ENCODE data around the gene CNN2. TPM values are rescaled to one million over a fixed set of nuclear protein-coding genes. Genes with fewer than 3 reads are reported as not detected.

CNN2 gene
- polyA plus RNA-seq, 1 donor from 2014 or later: 42.8 TPM

GRCh38 chr19:988510-988909 is 37.9 kb upstream of the CNN2 start:
- Histone ChIP-seq H3F3A (ENCODE audit: insufficient read depth, low read length, poor library complexity, severe bottlenecking) (no peaks in the 10 kb centered on the region), H3K27ac (ENCODE audit: low read length) (no peak overlapping the region)

GRCh38 chr19:989381-990081 is 36.9 kb upstream of the CNN2 start:
- no peak overlapping the region for H3K9ac ChIP-seq (ENCODE audit: low read length)
- H3K36me3 ChIP-seq (ENCODE audit: insufficient read depth, low read length): no peaks in the 10 kb centered on the region
- H3F3A ChIP-seq (ENCODE audit: insufficient read depth, low read length, poor library complexity, severe bottlenecking): no peaks in the 10 kb centered on the region
- TF ChIP-seq EZH2 (IDR thresholded peaks at IDR 0.05; ENCODE audit: borderline replicate concordance, insufficient read depth, low read length, poor library complexity, severe bottlenecking): no peak
- no peak for TF ChIP-seq SMC3 (conservative IDR thresholded peaks at IDR 0.05; ENCODE audit: poor library complexity)
- no peak for TF ChIP-seq TAF1 (IDR thresholded peaks at IDR 0.05; ENCODE audit: low read depth)
- H3K4me3 ChIP-seq (ENCODE audit: low read length): no peak overlapping the region
- no peaks in the 10 kb centered on the region for H3K9me2 ChIP-seq (ENCODE audit: insufficient read depth, low read length)
- H3K27me3 ChIP-seq (ENCODE audit: insufficient read depth, low read depth, low read length): no peaks in the 10 kb centered on the region
- H4K20me1 ChIP-seq (ENCODE audit: insufficient read depth): no peaks in the 10 kb centered on the region
- H2AFZ ChIP-seq (ENCODE audit: low read depth, low read length): no peak overlapping the region
- no peaks in the 10 kb centered on the region for H3K79me2 ChIP-seq (replicated peaks; ENCODE audit: insufficient read depth, low read length)
- H3K9me3 ChIP-seq (ENCODE audit: low read length): no peaks in the 10 kb centered on the region
- H3K4me2 ChIP-seq (ENCODE audit: low read length): no peak overlapping the region
- no peak overlapping the region for H3K27ac ChIP-seq (ENCODE audit: low read length)

More at GRCh38 chr19:988510-988909, 37.9 kb upstream of the CNN2 start:
- no peak overlapping the region for H3K4me3 ChIP-seq (ENCODE audit: low read length)
- H3K79me2 ChIP-seq (replicated peaks; ENCODE audit: insufficient read depth, low read length): no peaks in the 10 kb centered on the region
- no peaks in the 10 kb centered on the region for H3K36me3 ChIP-seq (ENCODE audit: insufficient read depth, low read length)
- H3K9ac ChIP-seq (ENCODE audit: low read length): no peak overlapping the region
- no peaks in the 10 kb centered on the region for H4K20me1 ChIP-seq (ENCODE audit: insufficient read depth)
- no peaks in the 10 kb centered on the region for H3K9me2 ChIP-seq (ENCODE audit: insufficient read depth, low read length)
- H3K27me3 ChIP-seq (ENCODE audit: insufficient read depth, low read depth, low read length): no peaks in the 10 kb centered on the region
- H2AFZ ChIP-seq (ENCODE audit: low read depth, low read length): no peak overlapping the region
- no peak for TF ChIP-seq POLR2AphosphoS5 (IDR thresholded peaks at IDR 0.05)
- no peak for TF ChIP-seq REST (IDR thresholded peaks at IDR 0.05; ENCODE audit: borderline replicate concordance)
- TF ChIP-seq EZH2 (IDR thresholded peaks at IDR 0.05; ENCODE audit: borderline replicate concordance, insufficient read depth, low read length, poor library complexity, severe bottlenecking): no peak
- no peak for TF ChIP-seq RAD21 (conservative IDR thresholded peaks at IDR 0.05)
- TF ChIP-seq SMC3 (conservative IDR thresholded peaks at IDR 0.05; ENCODE audit: poor library complexity): no peak
- TF ChIP-seq CTCF (IDR thresholded peaks at IDR 0.05; ENCODE audit: poor library complexity, severe bottlenecking): no peak
- no peak for TF ChIP-seq EP300 (conservative IDR thresholded peaks at IDR 0.05; ENCODE audit: poor library complexity, severe bottlenecking)
- TF ChIP-seq TAF1 (IDR thresholded peaks at IDR 0.05; ENCODE audit: low read depth): no peak
- no peak for TF ChIP-seq MXI1 (conservative IDR thresholded peaks at IDR 0.05; ENCODE audit: poor library complexity, severe bottlenecking)
- H3K9me3 ChIP-seq (ENCODE audit: low read length): no peaks in the 10 kb centered on the region
- H3K4me2 ChIP-seq (ENCODE audit: low read length): no peak overlapping the region

All from neural cell (in vitro differentiated cells).